Calu3 (cell line): ENCODE measurements around the gene SCLT1. TPM values are rescaled to one million over a fixed set of nuclear protein-coding genes. Genes with fewer than 3 reads are reported as not detected.

Source experiments
- Bru-seq: library from RNA; stranded (reverse); fragments of 400-500 nt; gene quantifications from one replicate; lab custom pipeline; 2021; lab: Mats Ljungman, UMichigan
- BruChase-seq, 2 experiments: library from RNA; stranded (reverse); fragments of 400-500 nt; gene quantifications; one replicate each; lab custom pipeline; 2021; lab: Mats Ljungman, UMichigan
- BruUV-seq: library from RNA; stranded (reverse); fragments of 400-500 nt; replicated peaks from 2 replicates; lab custom pipeline; 2021; lab: Mats Ljungman, UMichigan
- CTCF ChIA-PET: fragments of 300-600 bp; sonication (Branson Sonifier 250); formaldehyde crosslinking; loops from one replicate; lab custom pipeline; 2022; ENCODE audit warnings: antibody characterized with exemption; lab: Charles Lee
- DNase-seq: peaks from one replicate; pipeline ENCODE4 v3.0.0; 2022
- H3K27ac Mint-ChIP-seq: one replicate; pipeline ENCODE4 v1.8.0; 2022; ENCODE audit warnings: mixed read lengths; ENCODE audit not compliant: unreplicated experiment
- H3K27me3 Mint-ChIP-seq: one replicate; pipeline ENCODE4 v1.8.0; 2022; ENCODE audit warnings: mixed read lengths; ENCODE audit not compliant: unreplicated experiment
- H3K36me3 Mint-ChIP-seq: one replicate; pipeline ENCODE4 v1.8.0; 2022; ENCODE audit warnings: mild to moderate bottlenecking, moderate library complexity, mixed read lengths; ENCODE audit not compliant: insufficient read depth, unreplicated experiment
- H3K4me1 Mint-ChIP-seq: one replicate; pipeline ENCODE4 v1.8.0; 2022; ENCODE audit warnings: mild to moderate bottlenecking, low read depth, mixed read lengths; ENCODE audit not compliant: unreplicated experiment
- H3K4me3 Mint-ChIP-seq: one replicate; pipeline ENCODE4 v1.8.0; 2022; ENCODE audit warnings: mild to moderate bottlenecking, low read depth, moderate library complexity, mixed read lengths; ENCODE audit not compliant: unreplicated experiment
- H3K9me3 Mint-ChIP-seq: one replicate; pipeline ENCODE4 v1.8.0; 2022; ENCODE audit warnings: low read depth, mixed read lengths; ENCODE audit not compliant: unreplicated experiment
- CTCF ChIP-seq: fragments of 200-600 bp; IDR thresholded peaks from one replicate; pipeline ENCODE4 v1.8.0; 2022; ENCODE audit warnings: antibody characterized with exemption; ENCODE audit not compliant: unreplicated experiment
- intact Hi-C: fragments of 100-400 bp; cut with micrococcal nuclease; formaldehyde crosslinking; loops from one replicate; pipeline ENCODE4 v1.10.0; 2022; ENCODE audit not compliant: unreplicated experiment
- long read RNA-seq: library from polyadenylated mRNA; stranded (forward); transcript quantifications from one replicate; pipeline ENCODE4 v2.0.0, GENCODE V29; 2022
- total RNA-seq: library from RNA; stranded (reverse); gene quantifications from 2 replicates; pipeline ENCODE4 v1.2.3, GENCODE V29; 2022

The SCLT1 gene
- 19.6 and 21.4 TPM in 2 replicates for total RNA-seq
- Bru-seq, nascent RNA: percentile 77 among the genes with signal in this experiment
- percentile 58 among the genes with signal in this experiment for BruChase-seq, experiment 1, labeled RNA remaining after a 6-hour chase
- BruChase-seq, experiment 2, labeled RNA remaining after a 2-hour chase: percentile 67 among the genes with signal in this experiment
- long read RNA-seq, transcript SCLT1-209 (5 exons, 1,696 nt): major isoform, 5 of 21 reads
- long read RNA-seq, transcript SCLT1-208 (6 exons, 2,096 nt): major isoform, 5 of 21 reads
- long read RNA-seq, partial matches to known transcripts: 1 of 21 reads
- long read RNA-seq, other reads (novel, unspliced or antisense): 8 of 21 reads

- intact Hi-C loops: loop anchor here (5.0 kb wide), 1 partner anchor 281 kb away; no protein-coding TSS in a partner anchor
- no peak within 1 kb of the TSS for H3K4me3 Mint-ChIP-seq
- CTCF ChIA-PET: no interaction called here
- DNase-seq: peak; percentile 94
- peaks cover 9% of the 10 kb centered on the region for H3K4me1 Mint-ChIP-seq
- H3K9me3 Mint-ChIP-seq: no peaks in the 10 kb centered on the region
- no peak for TF ChIP-seq CTCF
- no peak within 1 kb of the TSS for H3K27ac Mint-ChIP-seq
- H3K36me3 Mint-ChIP-seq: peaks cover 6% of the 10 kb centered on the region
- H3K27me3 Mint-ChIP-seq: no peaks in the 10 kb centered on the region
- no TSS peak for BruUV-seq
Measured at GRCh38 chr4:129093191-129093920, at the start of gene SCLT1. Gene SCLT1 (minus strand): TSS chr4:129093539. CDS start chr4:129093103, 436 bp downstream.

GRCh38 chr4:129140521-129140920 is 47.2 kb upstream of the SCLT1 start:
- Mint-ChIP-seq H3K36me3 (no peaks in the 10 kb centered on the region), H3K27me3 (no peaks in the 10 kb centered on the region), H3K4me3 (no peak overlapping the region), H3K9me3 (no peaks in the 10 kb centered on the region), H3K4me1 (no peaks in the 10 kb centered on the region), H3K27ac (no peak overlapping the region)
- CTCF ChIA-PET: no interaction called here
- DNase-seq: no peak
- TF ChIP-seq CTCF: no peak
- intact Hi-C loops: no loop called here
- no TSS peak for BruUV-seq

- H3K4me3 Mint-ChIP-seq: no peak overlapping the region
- DNase-seq: no peak
- H3K27ac Mint-ChIP-seq: no peak overlapping the region
- no peaks in the 10 kb centered on the region for H3K9me3 Mint-ChIP-seq
- TF ChIP-seq CTCF: no peak
- intact Hi-C loops: no loop called here
- H3K4me1 Mint-ChIP-seq: no peaks in the 10 kb centered on the region
- BruUV-seq: no TSS peak
- no peaks in the 10 kb centered on the region for H3K27me3 Mint-ChIP-seq
- no peaks in the 10 kb centered on the region for H3K36me3 Mint-ChIP-seq
- CTCF ChIA-PET: no interaction called here
Measured at GRCh38 chr4:129138810-129139496, 45.6 kb upstream of the SCLT1 start.

GRCh38 chr4:129136433-129136832 is 43.1 kb upstream of the SCLT1 start:
- CTCF ChIA-PET: no interaction called here
- DNase-seq: no peak
- Mint-ChIP-seq H3K4me3 (no peak overlapping the region), H3K27me3 (no peaks in the 10 kb centered on the region), H3K9me3 (no peaks in the 10 kb centered on the region), H3K36me3 (no peaks in the 10 kb centered on the region), H3K4me1 (no peaks in the 10 kb centered on the region), H3K27ac (no peak overlapping the region)
- BruUV-seq: no TSS peak
- no peak for TF ChIP-seq CTCF
- intact Hi-C loops: no loop called here
